Parathyroid adenoma (tissue), 2 donors: ENCODE data around the gene UBE2D2.

ENCODE experiments used
- H2AFZ ChIP-seq: fragments of 300-600 bp; sonication (generic); one replicate; pipeline ENCODE4 v1.7.0; 2017; ENCODE audit warnings: antibody characterized with exemption, mild to moderate bottlenecking
- H3K27ac ChIP-seq: fragments of 300-600 bp; sonication (generic); one replicate; pipeline ENCODE4 v1.7.0; 2017
- H3K27me3 ChIP-seq: fragments of 300-600 bp; sonication (generic); one replicate; pipeline ENCODE4 v1.7.0; 2017; ENCODE audit warnings: low read length; ENCODE audit not compliant: control insufficient read depth, insufficient read depth
- H3K36me3 ChIP-seq: fragments of 300-600 bp; sonication (generic); one replicate; pipeline ENCODE4 v1.7.0; 2017; ENCODE audit warnings: low read length; ENCODE audit not compliant: control insufficient read depth, insufficient read depth
- H3K4me1 ChIP-seq: fragments of 300-600 bp; sonication (generic); one replicate; pipeline ENCODE4 v1.7.0; 2017; ENCODE audit warnings: control low read depth
- H3K4me2 ChIP-seq: fragments of 300-600 bp; sonication (generic); one replicate; pipeline ENCODE4 v1.7.0; 2017; ENCODE audit warnings: low read length
- H3K4me3 ChIP-seq: fragments of 300-600 bp; sonication (generic); one replicate; pipeline ENCODE4 v1.7.0; 2017; ENCODE audit warnings: low read depth, low read length
- H3K79me2 ChIP-seq: fragments of 300-600 bp; sonication (generic); one replicate; pipeline ENCODE4 v1.7.0; 2017; ENCODE audit warnings: control low read depth
- H3K9ac ChIP-seq: fragments of 300-600 bp; sonication (generic); one replicate; pipeline ENCODE4 v1.7.0; 2017; ENCODE audit warnings: mild to moderate bottlenecking
- H3K9me3 ChIP-seq: fragments of 300-600 bp; sonication (generic); one replicate; pipeline ENCODE4 v1.7.0; 2017; ENCODE audit warnings: low read length; ENCODE audit not compliant: control insufficient read depth
- TF ChIP-seq, protein P1 (sequence below): fragments of 300-600 bp; sonication (generic); IDR thresholded peaks from one replicate; pipeline ENCODE4 v1.7.0; 2017; ENCODE audit warnings: antibody characterized with exemption, mild to moderate bottlenecking
- donor health status: primary hyperparathyroidism.

Gene UBE2D2

DNA sequence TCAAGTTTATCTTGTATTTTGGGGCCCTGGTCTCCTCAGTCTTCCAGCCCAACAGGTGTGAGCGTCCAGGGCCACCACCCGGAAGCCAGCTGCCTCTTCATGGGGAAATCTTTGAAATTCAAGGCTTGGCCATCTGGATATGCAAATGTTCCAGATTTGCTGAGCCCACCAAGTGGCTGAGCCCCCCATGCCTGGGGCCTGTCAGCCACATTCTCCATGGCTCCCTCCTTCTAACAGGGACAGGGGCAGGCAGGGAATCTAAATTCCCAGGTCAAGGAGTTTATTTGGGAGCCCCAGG lies 72.8 kb downstream of the UBE2D2 start:
- Histone ChIP-seq H3K27me3 (no peaks in the 10 kb centered on the region), H3K9me3 (no peaks in the 10 kb centered on the region), H3K4me2 (no peak overlapping the region), H3K27ac (no peak overlapping the region), H3K4me1 (peaks cover 35% of the 10 kb centered on the region), H3K79me2 (peaks cover 14% of the 10 kb centered on the region), H2AFZ (no peak overlapping the region), H3K36me3 (no peaks in the 10 kb centered on the region), H3K4me3 (no peak overlapping the region), H3K9ac (no peak overlapping the region)
- TF ChIP-seq, protein P1, sequence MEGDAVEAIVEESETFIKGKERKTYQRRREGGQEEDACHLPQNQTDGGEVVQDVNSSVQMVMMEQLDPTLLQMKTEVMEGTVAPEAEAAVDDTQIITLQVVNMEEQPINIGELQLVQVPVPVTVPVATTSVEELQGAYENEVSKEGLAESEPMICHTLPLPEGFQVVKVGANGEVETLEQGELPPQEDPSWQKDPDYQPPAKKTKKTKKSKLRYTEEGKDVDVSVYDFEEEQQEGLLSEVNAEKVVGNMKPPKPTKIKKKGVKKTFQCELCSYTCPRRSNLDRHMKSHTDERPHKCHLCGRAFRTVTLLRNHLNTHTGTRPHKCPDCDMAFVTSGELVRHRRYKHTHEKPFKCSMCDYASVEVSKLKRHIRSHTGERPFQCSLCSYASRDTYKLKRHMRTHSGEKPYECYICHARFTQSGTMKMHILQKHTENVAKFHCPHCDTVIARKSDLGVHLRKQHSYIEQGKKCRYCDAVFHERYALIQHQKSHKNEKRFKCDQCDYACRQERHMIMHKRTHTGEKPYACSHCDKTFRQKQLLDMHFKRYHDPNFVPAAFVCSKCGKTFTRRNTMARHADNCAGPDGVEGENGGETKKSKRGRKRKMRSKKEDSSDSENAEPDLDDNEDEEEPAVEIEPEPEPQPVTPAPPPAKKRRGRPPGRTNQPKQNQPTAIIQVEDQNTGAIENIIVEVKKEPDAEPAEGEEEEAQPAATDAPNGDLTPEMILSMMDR = no peak

DNA sequence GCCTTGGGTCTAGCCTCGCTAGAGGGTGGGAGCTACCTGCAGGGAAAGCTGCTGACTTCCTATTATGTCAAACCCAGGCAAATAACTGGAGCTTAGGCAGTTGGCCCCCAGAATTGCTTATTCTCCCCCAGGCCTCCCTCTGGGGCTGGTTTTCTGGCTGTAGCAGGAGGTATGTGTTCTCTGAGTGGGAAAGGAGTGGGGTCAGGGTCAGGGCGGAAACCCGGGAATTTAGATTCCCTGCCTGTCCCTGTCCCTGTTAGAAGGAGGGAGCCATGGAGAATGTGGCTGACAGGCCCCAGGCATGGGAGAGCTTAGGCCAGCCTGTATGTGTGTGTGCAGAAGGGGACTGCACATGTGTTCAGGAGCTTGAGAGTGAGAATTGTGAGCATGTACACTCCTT lies 73.4 kb downstream of the UBE2D2 start:
- no peak overlapping the region for H3K27ac ChIP-seq
- no peak overlapping the region for H3K4me2 ChIP-seq
- H3K4me1 ChIP-seq = peaks cover 40% of the 10 kb centered on the region
- H3K27me3 ChIP-seq = no peaks in the 10 kb centered on the region
- H3K4me3 ChIP-seq = no peak overlapping the region
- no peaks in the 10 kb centered on the region for H3K9me3 ChIP-seq
- H3K36me3 ChIP-seq = no peaks in the 10 kb centered on the region
- no peak overlapping the region for H3K9ac ChIP-seq
- peaks cover 14% of the 10 kb centered on the region for H3K79me2 ChIP-seq
- no peak overlapping the region for H2AFZ ChIP-seq
- TF ChIP-seq, protein P1 = no peak

DNA sequence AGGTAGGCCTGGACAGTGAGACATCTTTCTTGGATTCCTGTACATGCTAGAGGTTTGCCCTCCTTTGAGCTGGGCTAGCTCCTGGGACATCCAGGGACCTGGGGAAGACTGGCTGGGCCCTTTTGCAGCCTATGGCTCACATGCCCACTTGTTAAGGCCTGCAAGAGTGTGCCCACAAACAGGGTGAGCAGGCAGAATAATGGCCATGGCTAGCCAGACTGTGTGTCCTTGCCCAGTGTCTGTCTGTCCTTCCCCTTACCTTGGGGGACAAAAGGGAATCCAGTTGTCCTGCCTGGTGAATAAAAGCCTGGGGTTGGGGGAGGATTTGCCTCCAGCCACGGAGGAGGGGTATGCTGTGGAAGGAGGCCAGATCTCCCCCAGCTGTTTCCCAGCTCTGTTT lies 74.1 kb downstream of the UBE2D2 start:
- Histone ChIP-seq H2AFZ (no peak overlapping the region), H3K36me3 (no peaks in the 10 kb centered on the region), H3K4me2 (no peak overlapping the region), H3K9ac (no peak overlapping the region), H3K4me1 (peaks cover 47% of the 10 kb centered on the region), H3K4me3 (no peak overlapping the region), H3K79me2 (peaks cover 14% of the 10 kb centered on the region), H3K9me3 (no peaks in the 10 kb centered on the region), H3K27me3 (no peaks in the 10 kb centered on the region), H3K27ac (no peak overlapping the region)
- TF ChIP-seq, protein P1 = no peak

DNA sequence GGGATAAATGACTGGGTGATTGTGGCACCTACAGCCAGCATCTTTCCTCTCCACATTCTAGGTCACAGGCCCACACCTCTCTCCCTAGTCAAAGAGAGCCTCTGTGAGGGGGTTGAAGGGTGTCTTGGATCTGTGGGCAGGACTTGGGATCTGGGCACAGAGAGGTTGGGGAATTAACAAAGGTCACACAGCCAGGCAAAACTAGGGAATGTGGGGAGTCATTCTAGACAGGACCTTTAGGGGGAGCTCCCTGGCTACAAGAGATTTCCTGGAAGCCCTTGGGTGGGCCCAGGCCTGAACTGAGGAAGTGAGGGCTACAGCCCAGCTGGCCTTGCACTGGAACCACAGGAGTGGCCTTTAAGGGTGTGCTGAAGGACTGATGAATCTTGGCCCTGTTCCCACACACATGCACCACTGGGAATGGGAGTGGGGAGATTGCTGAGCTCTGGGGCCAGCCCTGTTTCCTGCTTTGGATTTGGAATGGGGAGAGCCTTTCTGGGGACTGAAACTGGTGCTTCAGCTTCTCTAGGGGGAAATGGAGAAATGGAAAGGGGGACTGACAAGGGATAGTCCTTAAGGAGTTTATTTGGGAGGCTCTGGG lies 74.6 kb downstream of the UBE2D2 start:
- H3K9me3 ChIP-seq = no peaks in the 10 kb centered on the region
- H3K27ac ChIP-seq = peak overlapping the region; percentile 11
- peaks cover 51% of the 10 kb centered on the region for H3K4me1 ChIP-seq
- no peak overlapping the region for H3K9ac ChIP-seq
- H3K36me3 ChIP-seq = no peaks in the 10 kb centered on the region
- H3K4me3 ChIP-seq = peak overlapping the region; percentile 3
- H3K27me3 ChIP-seq = no peaks in the 10 kb centered on the region
- H3K79me2 ChIP-seq = peaks cover 14% of the 10 kb centered on the region
- H2AFZ ChIP-seq = no peak overlapping the region
- H3K4me2 ChIP-seq = no peak overlapping the region
- TF ChIP-seq, protein P1 = peak; percentile 53

DNA sequence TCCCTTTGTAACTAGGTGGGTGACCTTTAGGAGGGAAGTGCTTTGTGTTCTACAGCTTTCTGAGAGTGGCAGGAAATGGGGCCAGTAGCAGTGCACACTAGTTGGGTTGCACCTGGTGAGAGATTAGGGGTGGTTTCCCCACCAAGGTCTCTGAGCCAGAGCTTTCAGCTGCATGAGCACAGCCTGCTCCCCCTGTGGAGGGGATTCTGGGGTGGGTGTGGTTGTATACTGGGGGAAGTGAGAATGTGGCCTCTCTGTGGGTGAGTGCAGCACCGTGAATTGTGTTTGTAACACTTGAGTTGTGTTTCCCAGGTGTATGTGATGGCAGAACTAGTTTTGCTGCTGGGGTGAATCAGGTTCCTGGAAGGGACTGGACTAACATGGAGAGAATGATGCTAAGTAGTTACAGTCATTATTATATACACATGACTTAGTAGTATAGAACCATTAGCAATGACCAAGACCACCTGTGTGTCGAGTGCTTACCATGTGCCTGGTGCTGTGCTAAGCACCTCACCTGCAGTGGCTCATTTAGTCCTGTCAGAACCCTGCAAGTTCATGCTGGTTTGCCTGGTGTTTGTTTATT lies 75.2 kb downstream of the UBE2D2 start:
- TF ChIP-seq, protein P1 = no peak
- Histone ChIP-seq H3K79me2 (peaks cover 14% of the 10 kb centered on the region), H3K4me3 (peak overlapping the region; percentile 3), H3K9ac (no peak overlapping the region), H3K4me2 (no peak overlapping the region), H3K4me1 (peaks cover 55% of the 10 kb centered on the region), H3K9me3 (no peaks in the 10 kb centered on the region), H2AFZ (no peak overlapping the region), H3K27ac (peak overlapping the region; percentile 25), H3K27me3 (no peaks in the 10 kb centered on the region), H3K36me3 (no peaks in the 10 kb centered on the region)
